Nephron progenitor cell (in vitro differentiated cells): Measurements from ENCODE around the gene CLDN16.
A peak's percentile ranks its signal among the peaks of the same experiment; 100 is the strongest.

Experiments used
- DNase-seq: peaks from one replicate; pipeline ENCODE4 v3.0.0; 2021
- H3K27ac Mint-ChIP-seq: 2 replicates; pipeline ENCODE4 v1.8.0; 2021; ENCODE audit warnings: mild to moderate bottlenecking, moderate library complexity, mixed read lengths
- H3K27me3 Mint-ChIP-seq: 2 replicates; pipeline ENCODE4 v1.8.0; 2021; ENCODE audit warnings: mild to moderate bottlenecking, low read depth, mixed read lengths; ENCODE audit not compliant: poor library complexity
- H3K36me3 Mint-ChIP-seq: 2 replicates; pipeline ENCODE4 v1.8.0; 2021; ENCODE audit warnings: low read depth, mixed read lengths
- H3K4me1 Mint-ChIP-seq: 2 replicates; pipeline ENCODE4 v1.8.0; 2021; ENCODE audit warnings: mixed read lengths
- H3K4me3 Mint-ChIP-seq: 2 replicates; pipeline ENCODE4 v1.8.0; 2021; ENCODE audit warnings: mild to moderate bottlenecking, moderate library complexity, mixed read lengths
- H3K9me3 Mint-ChIP-seq: 2 replicates; pipeline ENCODE4 v1.8.0; 2021; ENCODE audit warnings: mild to moderate bottlenecking, moderate library complexity, mixed read lengths
- TF ChIP-seq, protein P1 (sequence below): fragments of 200-600 bp; sonication (generic); IDR thresholded peaks from 2 replicates; pipeline ENCODE4 v1.5.0; 2021; ENCODE audit warnings: antibody characterized with exemption

CLDN16 gene

DNA sequence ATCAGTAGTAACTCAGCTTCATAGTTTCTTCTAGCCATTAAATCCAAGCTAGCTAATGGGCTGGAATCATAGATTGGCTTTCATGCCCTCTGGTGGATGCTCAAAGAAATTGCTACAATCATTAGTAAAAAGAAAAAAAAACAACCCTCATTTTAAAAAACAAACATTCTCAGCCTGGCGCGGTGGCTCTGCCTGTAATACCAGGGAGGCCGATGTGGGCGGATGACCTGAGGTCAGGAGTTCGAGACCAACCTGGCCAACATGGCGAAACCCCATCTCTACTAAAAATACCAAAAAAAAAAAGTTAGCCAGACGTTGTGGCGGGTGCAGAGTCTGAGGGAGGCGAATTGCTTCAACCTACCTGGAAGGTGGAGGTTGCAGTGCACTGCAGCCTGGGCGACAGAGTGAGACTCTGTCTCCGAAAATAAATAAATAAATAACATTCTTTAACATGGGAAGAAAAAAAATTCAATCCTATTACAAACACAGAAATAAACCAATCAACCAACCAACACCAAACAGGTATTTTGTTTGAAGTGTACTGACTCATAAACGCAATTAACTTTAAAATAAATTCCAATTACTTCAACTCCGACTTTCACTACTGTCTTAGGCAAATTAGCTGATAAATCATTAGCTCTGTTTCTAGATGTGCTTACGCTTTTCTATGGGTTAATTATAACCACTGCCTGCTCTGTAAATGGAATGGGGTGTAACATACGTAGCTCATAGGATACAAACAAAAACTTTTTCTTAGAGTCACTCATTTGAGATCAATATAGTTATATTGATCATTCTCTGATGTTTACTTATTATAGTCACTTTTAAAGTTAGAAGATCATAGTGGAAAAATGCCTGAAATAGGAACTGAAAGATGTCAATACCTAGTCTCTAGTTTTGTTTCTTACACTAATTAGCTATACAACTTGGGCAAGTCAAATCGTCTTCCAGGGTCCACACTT is 36.8 kb downstream of the CLDN16 start:
- Mint-ChIP-seq H3K27ac (no peak overlapping the region), H3K4me1 (no peaks in the 10 kb centered on the region), H3K9me3 (no peaks in the 10 kb centered on the region), H3K4me3 (no peak overlapping the region), H3K27me3 (peaks cover 3% of the 10 kb centered on the region), H3K36me3 (no peaks in the 10 kb centered on the region)
- TF ChIP-seq, protein P1, sequence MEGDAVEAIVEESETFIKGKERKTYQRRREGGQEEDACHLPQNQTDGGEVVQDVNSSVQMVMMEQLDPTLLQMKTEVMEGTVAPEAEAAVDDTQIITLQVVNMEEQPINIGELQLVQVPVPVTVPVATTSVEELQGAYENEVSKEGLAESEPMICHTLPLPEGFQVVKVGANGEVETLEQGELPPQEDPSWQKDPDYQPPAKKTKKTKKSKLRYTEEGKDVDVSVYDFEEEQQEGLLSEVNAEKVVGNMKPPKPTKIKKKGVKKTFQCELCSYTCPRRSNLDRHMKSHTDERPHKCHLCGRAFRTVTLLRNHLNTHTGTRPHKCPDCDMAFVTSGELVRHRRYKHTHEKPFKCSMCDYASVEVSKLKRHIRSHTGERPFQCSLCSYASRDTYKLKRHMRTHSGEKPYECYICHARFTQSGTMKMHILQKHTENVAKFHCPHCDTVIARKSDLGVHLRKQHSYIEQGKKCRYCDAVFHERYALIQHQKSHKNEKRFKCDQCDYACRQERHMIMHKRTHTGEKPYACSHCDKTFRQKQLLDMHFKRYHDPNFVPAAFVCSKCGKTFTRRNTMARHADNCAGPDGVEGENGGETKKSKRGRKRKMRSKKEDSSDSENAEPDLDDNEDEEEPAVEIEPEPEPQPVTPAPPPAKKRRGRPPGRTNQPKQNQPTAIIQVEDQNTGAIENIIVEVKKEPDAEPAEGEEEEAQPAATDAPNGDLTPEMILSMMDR = peak; percentile 63
- DNase-seq = peak; percentile 55

DNA sequence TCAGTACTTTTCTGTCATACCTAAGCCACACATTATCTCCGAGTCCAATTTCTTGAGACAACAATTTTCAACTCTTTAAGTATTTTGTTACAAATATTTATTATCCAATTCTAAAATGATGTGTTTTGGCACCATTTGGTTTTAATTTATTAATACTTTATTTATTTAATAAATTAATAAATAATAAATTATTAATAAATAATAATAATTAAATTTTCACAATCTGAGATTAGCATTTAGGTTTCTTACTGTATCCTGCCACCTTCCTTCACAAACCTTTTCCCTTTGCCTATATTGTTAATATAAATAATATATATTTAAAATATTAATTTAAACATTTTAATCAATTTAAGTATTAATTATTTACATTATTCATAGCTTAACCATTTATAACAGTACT is 37.9 kb downstream of the CLDN16 start:
- TF ChIP-seq, protein P1 = no peak
- H3K9me3 Mint-ChIP-seq = no peaks in the 10 kb centered on the region

DNA sequence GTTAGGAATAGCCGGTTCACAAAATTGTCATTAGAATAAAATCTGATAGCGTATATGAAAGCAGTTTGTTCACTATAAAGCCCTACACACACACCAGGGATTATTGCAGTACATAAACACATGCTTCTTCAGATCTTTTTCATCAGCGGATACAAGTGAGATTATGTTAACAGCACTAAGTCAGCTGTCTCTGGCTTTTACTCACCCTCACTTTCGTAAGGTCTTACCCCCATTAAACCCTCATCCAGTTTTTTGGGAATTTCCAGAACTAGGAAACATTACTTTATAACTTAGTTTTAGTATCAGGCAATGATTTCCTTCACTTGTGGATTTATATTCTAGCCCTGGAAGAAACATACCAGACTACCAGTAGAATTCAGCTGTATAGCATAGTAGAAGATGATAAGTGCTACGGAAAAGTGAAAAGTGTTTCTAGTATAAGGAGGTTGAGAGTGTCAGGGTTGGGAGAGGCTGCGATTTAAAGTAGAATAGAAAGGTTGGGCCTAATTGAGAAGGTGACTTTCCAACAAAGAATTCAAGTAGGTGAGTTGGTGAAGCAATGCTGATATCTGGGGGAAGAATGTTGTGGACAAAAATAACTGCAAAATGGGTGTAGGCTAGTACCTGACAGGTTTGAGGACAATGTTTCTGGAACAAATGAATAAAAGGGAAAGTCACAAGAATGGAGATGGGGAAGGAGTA is 39.0 kb downstream of the CLDN16 start:
- H3K27ac Mint-ChIP-seq = no peak overlapping the region
- TF ChIP-seq, protein P1 = no peak
- no peak for DNase-seq
- H3K36me3 Mint-ChIP-seq = no peaks in the 10 kb centered on the region
- peaks cover 3% of the 10 kb centered on the region for H3K27me3 Mint-ChIP-seq
- no peak overlapping the region for H3K4me3 Mint-ChIP-seq
- H3K9me3 Mint-ChIP-seq = no peaks in the 10 kb centered on the region
- no peaks in the 10 kb centered on the region for H3K4me1 Mint-ChIP-seq

More for the DNA sequence above, 37.9 kb downstream of the CLDN16 start:
- no peaks in the 10 kb centered on the region for H3K4me1 Mint-ChIP-seq
- H3K36me3 Mint-ChIP-seq = no peaks in the 10 kb centered on the region
- no peak for DNase-seq
- no peak overlapping the region for H3K4me3 Mint-ChIP-seq
- peaks cover 3% of the 10 kb centered on the region for H3K27me3 Mint-ChIP-seq
- no peak overlapping the region for H3K27ac Mint-ChIP-seq

DNA sequence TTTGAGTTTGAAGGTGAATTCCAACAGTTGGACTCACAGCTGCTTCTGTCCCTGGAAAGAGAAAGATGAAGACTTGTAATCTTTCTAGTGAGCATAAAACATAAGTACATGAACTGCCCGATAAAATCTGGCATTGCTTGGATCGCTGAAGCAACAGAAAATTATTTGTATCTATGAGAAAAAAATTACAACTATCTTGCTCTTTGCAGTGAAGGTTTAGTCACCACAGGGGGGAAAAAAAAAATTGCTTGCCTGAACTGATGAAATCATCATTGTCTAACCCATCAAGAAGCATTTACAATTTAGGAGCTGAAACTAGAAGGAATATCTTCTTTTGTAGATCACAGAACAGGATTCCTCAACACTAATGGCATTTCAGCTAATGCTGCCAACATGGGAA is 41.7 kb downstream of the CLDN16 start:
- H3K36me3 Mint-ChIP-seq = no peaks in the 10 kb centered on the region
- H3K27me3 Mint-ChIP-seq = peaks cover 4% of the 10 kb centered on the region
- no peak overlapping the region for H3K27ac Mint-ChIP-seq

DNA sequence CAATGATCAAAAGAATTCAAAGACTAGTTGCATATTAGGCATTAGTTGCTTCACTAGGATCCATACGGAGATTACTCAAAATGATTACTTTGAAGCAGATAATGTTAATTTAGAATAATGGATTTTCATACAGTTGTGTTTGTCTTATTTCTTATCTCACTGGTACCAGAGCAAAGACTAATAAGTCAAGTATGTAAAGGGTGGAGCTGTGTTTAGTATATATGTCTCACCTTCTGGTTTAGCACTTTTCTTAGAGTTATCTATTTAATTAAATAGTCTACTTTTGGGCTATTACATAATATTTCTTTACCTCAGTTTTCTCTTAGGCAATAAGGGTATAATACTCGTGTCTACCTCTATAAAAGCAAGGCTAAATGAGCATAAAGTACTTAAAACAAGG is 42.9 kb downstream of the CLDN16 start:
- Mint-ChIP-seq H3K4me1 (no peaks in the 10 kb centered on the region), H3K27ac (no peak overlapping the region), H3K36me3 (no peaks in the 10 kb centered on the region), H3K9me3 (peaks cover 17% of the 10 kb centered on the region), H3K27me3 (peaks cover 4% of the 10 kb centered on the region), H3K4me3 (no peak overlapping the region)
- DNase-seq = no peak
- TF ChIP-seq, protein P1 = no peak

More for the DNA sequence above, 41.7 kb downstream of the CLDN16 start:
- peaks cover 9% of the 10 kb centered on the region for H3K9me3 Mint-ChIP-seq
- H3K4me3 Mint-ChIP-seq = no peak overlapping the region
- TF ChIP-seq, protein P1 = no peak
- no peak for DNase-seq
- H3K4me1 Mint-ChIP-seq = no peaks in the 10 kb centered on the region
